Dedifferentiated amniotic fluid mesenchymal stem cell (primary cell): ENCODE results near the gene CARMIL1.
"Not testable (repeated sequence)": the region's sequence is repeated elsewhere in the genome, so short reads cannot be mapped to it uniquely, and the experiment has no call there.

ENCODE experiments used
- DNase-seq: peaks from one replicate; pipeline ENCODE4 v3.0.0-alpha.2; 2016; ENCODE audit errors: extremely low spot score

Gene CARMIL1

GRCh38 chr6:25441663-25442270 is 162.6 kb downstream of the CARMIL1 start:
- DNase-seq = no peak

DNA sequence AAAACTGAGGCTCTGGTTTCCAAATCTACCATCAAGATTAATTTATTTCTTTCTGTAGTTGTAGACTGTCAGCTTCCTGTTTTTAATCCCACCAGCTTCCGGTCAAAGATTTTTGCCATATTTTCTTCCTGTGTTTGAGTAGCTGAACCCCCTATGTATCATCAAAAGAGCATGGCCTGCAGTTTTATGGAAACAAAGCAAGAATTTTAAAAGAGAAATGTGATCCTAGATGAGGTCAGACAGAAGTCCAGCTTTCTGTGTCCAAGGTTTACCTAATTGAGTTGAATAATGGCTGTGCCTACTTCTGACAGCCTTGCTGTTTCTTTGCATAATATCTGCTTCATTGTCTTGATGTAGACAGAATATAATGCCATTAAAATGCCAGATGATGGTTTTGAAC is 163.7 kb downstream of the CARMIL1 start:
- DNase-seq = peak; percentile 24

DNA sequence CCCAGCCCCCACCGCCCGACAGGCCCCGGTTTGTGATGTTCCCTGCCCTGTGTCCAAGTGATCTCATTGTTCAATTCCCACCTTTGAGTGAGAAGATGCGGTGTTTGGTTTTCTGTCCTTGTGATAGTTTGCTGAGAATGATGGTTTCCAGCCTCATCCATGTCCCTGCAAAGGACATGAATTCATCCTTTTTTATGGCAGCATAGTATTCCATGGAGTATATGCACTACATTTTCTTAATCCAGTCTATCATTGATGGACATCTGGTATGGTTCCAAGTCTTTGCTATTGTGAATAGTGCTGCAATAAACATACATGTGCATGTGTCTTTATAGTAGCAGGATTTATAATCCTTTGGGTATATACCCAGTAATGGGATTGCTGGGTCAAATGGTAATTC is 165.3 kb downstream of the CARMIL1 start:
- DNase-seq = not testable (repeated sequence)

- DNase-seq = no peak
Observed at GRCh38 chr6:25446830-25447569, 167.8 kb downstream of the CARMIL1 start.

- DNase-seq = no peak
Observed at GRCh38 chr6:25447570-25447929, 168.4 kb downstream of the CARMIL1 start.

GRCh38 chr6:25448965-25449538 is 169.9 kb downstream of the CARMIL1 start:
- no peak for DNase-seq

DNA sequence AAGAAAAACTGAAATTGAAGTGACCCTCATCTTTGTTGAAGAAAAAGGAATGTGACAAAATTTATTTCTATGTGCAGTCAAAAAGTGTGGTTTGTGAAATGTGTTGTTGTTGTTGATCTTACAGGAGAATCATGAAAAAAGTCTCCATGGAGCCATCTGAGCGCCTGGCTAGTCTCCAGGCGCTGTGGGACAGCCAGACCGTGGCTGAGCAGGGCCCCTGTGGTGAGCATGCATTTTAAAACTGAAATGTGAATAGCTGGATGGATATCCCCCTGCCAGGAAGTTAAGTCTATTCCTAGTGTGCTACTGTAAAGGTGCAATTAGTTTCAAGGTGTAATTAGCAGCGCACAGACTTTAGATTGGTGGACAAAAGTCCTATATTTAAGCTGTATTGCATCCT is 170.6 kb downstream of the CARMIL1 start:
- no peak for DNase-seq

DNA sequence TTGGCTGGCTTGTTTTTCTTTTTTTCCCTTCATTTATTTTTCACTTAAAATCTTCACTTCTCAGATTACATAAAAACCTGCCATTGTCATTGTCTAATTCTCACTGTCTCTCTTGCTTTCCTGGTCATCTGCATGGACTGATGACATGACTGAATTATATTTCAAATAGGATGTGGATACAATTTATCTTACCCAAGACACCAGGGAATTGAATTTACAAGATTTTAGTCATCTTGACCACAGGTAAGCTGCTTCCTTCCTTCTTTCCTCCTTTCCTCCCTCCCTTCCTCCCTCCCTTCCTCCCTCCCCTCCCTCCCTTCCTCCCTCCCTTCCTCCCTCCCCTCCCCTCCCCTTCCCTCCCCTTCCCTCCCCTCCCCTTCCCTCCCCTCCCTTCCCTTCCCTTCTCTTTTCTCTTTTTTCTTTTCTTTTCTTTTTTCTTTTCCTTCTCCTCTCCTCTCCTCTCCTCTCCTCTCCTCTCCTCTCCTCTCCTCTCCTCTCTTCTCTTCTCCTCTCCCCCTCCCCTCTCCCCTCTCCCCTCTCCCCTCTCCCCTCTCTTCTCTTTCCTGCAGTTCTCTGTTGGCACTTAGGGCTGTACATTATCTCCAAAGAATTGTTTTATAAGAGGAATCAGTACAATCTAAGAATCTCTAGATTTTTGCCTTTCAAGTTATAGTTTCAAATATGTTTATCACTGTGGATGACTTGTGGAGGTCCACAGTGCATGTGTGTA is 171.5 kb downstream of the CARMIL1 start:
- no peak for DNase-seq

- no peak for DNase-seq
Observed at GRCh38 chr6:25452031-25452430, 172.9 kb downstream of the CARMIL1 start.

GRCh38 chr6:25453288-25453687 is 174.1 kb downstream of the CARMIL1 start:
- no peak for DNase-seq

DNA sequence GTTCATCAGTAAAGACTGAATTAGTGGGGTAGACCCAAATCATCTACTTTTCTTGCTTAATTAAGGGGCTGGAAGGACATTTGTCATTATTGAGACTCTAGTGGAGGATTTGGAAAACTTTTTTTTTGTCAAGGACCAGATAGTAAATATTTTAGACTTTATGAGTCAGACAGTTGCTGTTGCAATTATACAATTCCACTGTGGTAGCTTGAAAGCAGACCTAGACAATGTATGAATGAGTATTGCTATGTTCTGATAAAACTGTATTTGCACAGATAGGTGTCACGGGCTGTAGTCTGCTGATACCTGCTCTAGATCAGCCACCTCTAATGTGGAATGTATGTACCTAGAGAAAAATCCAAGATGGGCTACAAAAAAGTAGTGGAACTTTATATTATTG is 175.0 kb downstream of the CARMIL1 start:
- DNase-seq = no peak

- DNase-seq = no peak
Observed at GRCh38 chr6:25456249-25457040, 177.3 kb downstream of the CARMIL1 start.

DNA sequence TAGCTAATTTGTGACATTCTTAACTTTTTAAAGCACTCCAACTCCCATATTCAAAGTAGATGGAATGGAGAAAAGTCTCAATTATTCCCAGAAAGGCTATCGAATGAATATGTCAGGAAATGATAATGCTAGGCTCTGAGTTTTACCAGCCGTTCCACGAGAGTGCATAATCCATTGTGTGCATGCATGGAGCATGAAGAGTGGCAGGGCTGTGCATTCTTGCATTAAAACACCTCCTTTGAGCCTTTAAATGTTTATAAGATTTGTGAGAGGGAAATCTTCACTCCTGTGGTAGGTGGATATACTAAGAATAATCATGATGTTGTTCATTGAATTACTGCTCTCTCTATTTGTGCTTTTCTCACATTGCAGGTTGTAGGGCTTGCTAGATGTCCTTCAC is 178.3 kb downstream of the CARMIL1 start:
- no peak for DNase-seq

DNA sequence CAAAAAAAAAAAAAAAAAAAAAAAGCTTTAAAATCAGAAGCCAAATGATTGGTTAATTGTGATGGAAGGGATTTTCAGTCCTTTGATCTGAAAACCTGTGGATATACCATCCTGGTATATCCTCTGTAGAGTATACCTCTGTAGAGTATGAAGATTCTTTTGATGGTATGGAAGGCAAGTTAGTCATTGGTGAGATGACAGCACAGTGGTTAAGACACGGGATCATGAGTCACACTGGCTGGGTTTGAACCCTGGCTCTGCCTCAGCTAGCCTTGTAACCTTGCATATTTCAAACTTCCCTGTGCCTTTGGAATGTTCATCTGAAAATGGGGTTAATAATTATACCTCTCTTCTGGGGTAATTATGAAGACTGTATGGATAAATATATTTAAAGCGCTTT is 179.3 kb downstream of the CARMIL1 start:
- peak; percentile 36 for DNase-seq

DNA sequence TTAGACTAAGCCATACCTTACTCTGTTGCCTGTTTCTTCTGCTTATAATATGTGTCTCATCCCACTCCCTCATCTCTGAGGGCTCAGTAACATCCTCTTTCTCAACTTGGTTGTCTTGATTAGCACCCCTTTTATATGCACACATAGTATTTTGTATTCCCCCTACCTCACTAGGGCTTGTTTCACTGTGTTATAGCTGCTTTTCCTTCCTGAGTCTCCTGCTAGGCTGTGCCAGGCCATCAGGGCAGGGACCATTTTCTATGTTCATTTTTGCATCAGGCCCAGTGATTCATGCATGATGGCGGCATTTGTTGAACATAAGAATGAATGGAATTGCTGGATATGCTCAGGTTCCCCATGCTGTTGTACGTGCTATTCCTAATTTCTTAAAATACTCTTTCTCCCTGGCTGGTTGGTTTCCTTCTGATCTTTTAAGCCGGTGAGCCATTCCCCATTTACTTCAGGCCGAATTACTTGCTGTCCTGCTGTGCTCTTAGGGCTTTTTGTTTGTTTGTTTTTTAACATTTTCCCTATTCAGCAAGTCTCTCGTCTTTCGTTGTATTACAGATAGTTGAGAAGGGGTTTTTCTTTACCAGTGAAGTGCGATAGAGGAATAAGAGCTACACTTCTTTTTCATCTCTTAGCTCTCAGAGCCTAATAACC is 183.2 kb downstream of the CARMIL1 start:
- DNase-seq = no peak

- DNase-seq = no peak
Observed at GRCh38 chr6:25463441-25463840, 184.3 kb downstream of the CARMIL1 start.

DNA sequence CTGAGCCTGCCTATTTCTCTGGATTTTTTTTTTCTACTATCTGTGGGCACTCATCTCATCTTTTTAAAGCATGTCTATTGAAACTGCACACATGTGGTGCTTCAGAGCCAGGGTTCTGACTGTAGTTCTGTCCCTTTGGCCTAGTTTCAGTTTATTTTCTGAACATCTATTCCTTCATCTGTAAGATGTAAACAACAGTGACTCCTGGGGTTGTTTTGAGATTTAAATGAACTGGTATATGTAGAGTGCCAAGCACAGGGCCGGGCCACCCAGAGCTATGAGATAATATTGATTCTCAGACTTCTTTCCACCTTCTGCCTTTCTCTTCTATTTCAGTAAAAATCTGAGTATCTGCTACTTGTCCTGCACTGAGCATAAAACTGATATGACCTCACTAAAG is 185.1 kb downstream of the CARMIL1 start:
- no peak for DNase-seq

DNA sequence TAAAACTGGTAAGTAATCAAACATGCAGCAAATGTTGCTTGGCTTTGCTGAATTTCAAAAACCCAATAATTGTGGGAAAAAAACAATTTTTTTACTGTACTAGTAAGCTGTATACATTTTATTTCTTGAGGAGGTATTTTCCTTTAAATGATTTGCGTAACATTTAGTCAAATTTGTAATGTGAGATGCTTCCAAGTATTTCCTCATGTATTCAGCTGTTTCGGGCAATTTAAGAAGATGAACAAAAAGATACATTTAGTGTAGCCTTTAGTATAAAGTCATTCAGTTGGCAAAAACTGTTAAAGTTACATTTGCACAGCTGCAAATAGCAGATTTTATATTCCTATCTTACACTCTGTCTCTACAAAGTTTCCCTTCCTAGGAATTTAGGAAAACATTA is 186.8 kb downstream of the CARMIL1 start:
- DNase-seq = no peak

DNA sequence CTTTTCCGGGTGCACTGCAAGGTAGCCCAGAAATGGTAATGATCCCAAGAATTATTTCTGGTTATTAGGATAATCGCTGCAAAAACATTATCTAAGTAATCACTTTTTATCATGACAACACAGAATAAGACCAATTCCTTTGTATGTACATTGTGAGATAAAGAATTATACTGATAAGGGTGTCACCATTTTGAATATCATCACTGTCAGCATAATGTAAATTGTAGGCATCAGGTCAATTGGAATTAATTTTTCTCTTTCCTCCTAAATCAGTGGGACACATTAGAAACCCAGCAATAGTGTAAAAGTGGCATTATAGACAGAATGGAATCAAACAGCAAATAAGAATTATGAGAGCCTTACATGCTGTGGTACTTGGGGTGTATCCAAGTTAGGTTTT is 189.7 kb downstream of the CARMIL1 start:
- DNase-seq = no peak

- no peak for DNase-seq
Observed at GRCh38 chr6:25469797-25470388, 190.7 kb downstream of the CARMIL1 start.

DNA sequence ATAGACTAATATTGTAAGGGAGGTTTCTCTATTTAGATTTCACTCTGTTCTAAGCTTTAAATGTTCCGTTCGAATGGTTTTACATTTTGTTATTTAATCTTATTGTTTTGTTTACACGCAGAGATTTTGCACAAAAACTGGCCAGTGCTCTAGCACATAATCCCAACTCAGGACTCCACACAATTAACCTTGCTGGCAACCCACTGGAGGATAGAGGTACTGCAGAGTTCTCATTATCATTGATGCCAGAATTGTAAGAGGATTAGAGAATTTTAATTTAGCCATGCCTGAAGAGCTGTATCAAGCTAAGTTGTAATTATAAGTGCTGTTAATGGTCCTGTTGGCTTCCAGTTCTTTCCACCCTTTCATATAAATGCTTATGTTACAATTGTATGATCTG is 193.1 kb downstream of the CARMIL1 start:
- DNase-seq = no peak
